Measurements from ENCODE around the gene C3orf18. TPM values are rescaled to one million over a fixed set of nuclear protein-coding genes. Genes with fewer than 3 reads are reported as not detected.

The C3orf18 gene
- total and polyA plus RNA-seq, 10 of the 15 experiments (the other 5 are each of a cell fraction or from before 2014, with no cell fraction given), result 0.06 to 3.2 (median 0.66) TPM

- TF ChIP-seq ZNF687 (IDR thresholded peaks at IDR 0.05), result peak; percentile 78
- no peak for TF ChIP-seq MTA3 (IDR thresholded peaks at IDR 0.05; ENCODE audit: borderline replicate concordance, low read length)
- peak; percentile 67 for TF ChIP-seq GATAD2B (conservative IDR thresholded peaks at IDR 0.05; ENCODE audit: low read depth)
- TF ChIP-seq ZNF622 (IDR thresholded peaks at IDR 0.05), result no peak
- TF ChIP-seq IKZF1 (conservative IDR thresholded peaks at IDR 0.05), result peak; percentile 72
- 0 out of 2 replicates have a peak, but pooled peaks have one; percentile 15 for TF ChIP-seq CREB1 (IDR thresholded peaks at IDR 0.05; ENCODE audit: low read depth)
- no peak for TF ChIP-seq CREM (IDR thresholded peaks at IDR 0.05; ENCODE audit: low read depth)
- TF ChIP-seq ZNF24 (IDR thresholded peaks at IDR 0.05), result no peak
- TF ChIP-seq USF1 (IDR thresholded peaks at IDR 0.05; ENCODE audit: borderline replicate concordance, extremely low read length, insufficient read depth, low read depth, low read length), result no peak
- no peak for TF ChIP-seq PAX5 (IDR thresholded peaks at IDR 0.05; ENCODE audit: borderline replicate concordance, low read depth, low read length)
- TF ChIP-seq E2F4 (IDR thresholded peaks at IDR 0.05; ENCODE audit: low read depth, low read length), result no peak
- no peak for TF ChIP-seq NFYA (IDR thresholded peaks at IDR 0.05; ENCODE audit: borderline replicate concordance, low read depth, low read length)
- no peak for TF ChIP-seq ZNF274 (IDR thresholded peaks at IDR 0.05; ENCODE audit: insufficient read depth, insufficient read length)
- TF ChIP-seq SREBF1 (IDR thresholded peaks at IDR 0.05; ENCODE audit: low read length), result no peak
- peak; percentile 32 for TF ChIP-seq E4F1 (IDR thresholded peaks at IDR 0.05; ENCODE audit: borderline replicate concordance, partially characterized antibody)
- no peak for TF ChIP-seq CBX3 (IDR thresholded peaks at IDR 0.05; ENCODE audit: borderline replicate concordance, low read depth)
- no peak for TF ChIP-seq BCL3 (IDR thresholded peaks at IDR 0.05; ENCODE audit: borderline replicate concordance, insufficient read depth, low read depth, low read length, poor library complexity, severe bottlenecking)
- TF ChIP-seq NFYB (IDR thresholded peaks at IDR 0.05; ENCODE audit: insufficient read depth, low read depth, low read length), result peak; percentile 87
- 0 out of 2 replicates have a peak, but pooled peaks have one; percentile 6 for TF ChIP-seq YY1 (IDR thresholded peaks at IDR 0.05; ENCODE audit: low read depth, low read length)
- peak; percentile 39; the same call in 1 of the 2 replicates for TF ChIP-seq BACH1 (IDR thresholded peaks at IDR 0.05; ENCODE audit: borderline replicate concordance)
Measured at GRCh38 chr3:50611464-50612233, 44.1 kb upstream of the C3orf18 start, which contains the start of gene CISH (continued).
